ENCODE data around the gene SNX1. TPM values are rescaled to one million over a fixed set of nuclear protein-coding genes. Genes with fewer than 3 reads are reported as not detected.

Gene SNX1
- total and polyA plus RNA-seq, 2 donors (not counting 1 experiment from before 2014, with no cell fraction given) = 42.9 to 95.7 TPM

- no peak overlapping the region for H2AFZ ChIP-seq (ENCODE audit: low read length)
- peaks cover 22% of the 10 kb centered on the region for H3K79me2 ChIP-seq (ENCODE audit: control insufficient read depth, insufficient read depth, low read length)
- no peaks in the 10 kb centered on the region for H3K9me3 ChIP-seq (ENCODE audit: control insufficient read depth, insufficient read depth, low read depth, low read length)
- no peak overlapping the region for H3K9ac ChIP-seq (ENCODE audit: insufficient read depth, low read length)
- H3K36me3 ChIP-seq (ENCODE audit: control insufficient read depth, insufficient read depth, low read length) = peaks cover 5% of the 10 kb centered on the region
- no peak for DNase-seq (ENCODE audit: low read depth in 2 of 2)
- no peaks in the 10 kb centered on the region for H3K27me3 ChIP-seq (ENCODE audit: control insufficient read depth, insufficient read depth, low read length)
- H3K4me2 ChIP-seq (ENCODE audit: extremely low read depth, insufficient read depth, low read length) = no peak overlapping the region
- no peaks in the 10 kb centered on the region for H4K20me1 ChIP-seq (ENCODE audit: control insufficient read depth, extremely low read depth, insufficient read depth, low read length)
- H3K4me1 ChIP-seq (ENCODE audit: control insufficient read depth, extremely low read depth, insufficient read depth, low read length) = peaks cover 2% of the 10 kb centered on the region
- TF ChIP-seq EZH2 (IDR thresholded peaks at IDR 0.05; ENCODE audit: low read length, missing control alignments) (no peak), CTCF (conservative IDR thresholded peaks at IDR 0.05 in 1 of 2, IDR thresholded peaks at IDR 0.05 in 1 of 2; ENCODE audit: low read depth in 1 of 2, low read length in 2 of 2) (no peak)
- H3K27ac ChIP-seq (ENCODE audit: insufficient read depth, low read length) = no peak overlapping the region
- H3K4me3 ChIP-seq (replicated peaks in 1 of 4; ENCODE audit: control extremely low read depth in 1 of 4, insufficient read depth in 1 of 4, low read depth in 3 of 4, low read length in 4 of 4) = no peak overlapping the region
These were observed 6.1 kb upstream of the SNX1 start for GRCh38 chr15:64089543-64090280.

GRCh38 chr15:64090527-64090926 is 5.3 kb upstream of the SNX1 start:
- H3K27ac ChIP-seq (ENCODE audit: insufficient read depth, low read length) = no peak overlapping the region
- H3K9ac ChIP-seq (ENCODE audit: insufficient read depth, low read length) = no peak overlapping the region
- TF ChIP-seq EZH2 (IDR thresholded peaks at IDR 0.05; ENCODE audit: low read length, missing control alignments) (no peak), CTCF (conservative IDR thresholded peaks at IDR 0.05 in 1 of 2, IDR thresholded peaks at IDR 0.05 in 1 of 2; ENCODE audit: low read depth in 1 of 2, low read length in 2 of 2) (no peak)
- no peaks in the 10 kb centered on the region for H3K9me3 ChIP-seq (ENCODE audit: control insufficient read depth, insufficient read depth, low read depth, low read length)
- no peak overlapping the region for H2AFZ ChIP-seq (ENCODE audit: low read length)
- no peaks in the 10 kb centered on the region for H3K27me3 ChIP-seq (ENCODE audit: control insufficient read depth, insufficient read depth, low read length)
- H3K4me2 ChIP-seq (ENCODE audit: extremely low read depth, insufficient read depth, low read length) = no peak overlapping the region
- peaks cover 22% of the 10 kb centered on the region for H3K79me2 ChIP-seq (ENCODE audit: control insufficient read depth, insufficient read depth, low read length)
- DNase-seq (ENCODE audit: low read depth in 2 of 2) = no peak
- no peak overlapping the region for H3K4me3 ChIP-seq (replicated peaks in 1 of 4; ENCODE audit: control extremely low read depth in 1 of 4, insufficient read depth in 1 of 4, low read depth in 3 of 4, low read length in 4 of 4)
- H3K4me1 ChIP-seq (ENCODE audit: control insufficient read depth, extremely low read depth, insufficient read depth, low read length) = peaks cover 2% of the 10 kb centered on the region
- no peaks in the 10 kb centered on the region for H4K20me1 ChIP-seq (ENCODE audit: control insufficient read depth, extremely low read depth, insufficient read depth, low read length)
- peaks cover 5% of the 10 kb centered on the region for H3K36me3 ChIP-seq (ENCODE audit: control insufficient read depth, insufficient read depth, low read length)

- Histone ChIP-seq H3K9ac (ENCODE audit: insufficient read depth, low read length) (no peak overlapping the region), H3K27me3 (ENCODE audit: control insufficient read depth, insufficient read depth, low read length) (no peaks in the 10 kb centered on the region), H2AFZ (ENCODE audit: low read length) (no peak overlapping the region), H4K20me1 (ENCODE audit: control insufficient read depth, extremely low read depth, insufficient read depth, low read length) (no peaks in the 10 kb centered on the region), H3K4me2 (ENCODE audit: extremely low read depth, insufficient read depth, low read length) (peak overlapping the region; percentile 84), H3K4me3 (replicated peaks in 1 of 4; ENCODE audit: control extremely low read depth in 1 of 4, insufficient read depth in 1 of 4, low read depth in 3 of 4, low read length in 4 of 4) (peak overlapping the region in 3 of 4 experiments; percentile 67 to 89 (median 86)), H3K4me1 (ENCODE audit: control insufficient read depth, extremely low read depth, insufficient read depth, low read length) (peaks cover 2% of the 10 kb centered on the region), H3K27ac (ENCODE audit: insufficient read depth, low read length) (no peak overlapping the region), H3K36me3 (ENCODE audit: control insufficient read depth, insufficient read depth, low read length) (peaks cover 5% of the 10 kb centered on the region), H3K79me2 (ENCODE audit: control insufficient read depth, insufficient read depth, low read length) (peaks cover 36% of the 10 kb centered on the region), H3K9me3 (ENCODE audit: control insufficient read depth, insufficient read depth, low read depth, low read length) (no peaks in the 10 kb centered on the region)
- DNase-seq (ENCODE audit: low read depth in 2 of 2) = no peak
- TF ChIP-seq CTCF (conservative IDR thresholded peaks at IDR 0.05 in 1 of 2, IDR thresholded peaks at IDR 0.05 in 1 of 2; ENCODE audit: low read depth in 1 of 2, low read length in 2 of 2) = peak in 1 of 2 donors; percentile 8
- TF ChIP-seq EZH2 (IDR thresholded peaks at IDR 0.05; ENCODE audit: low read length, missing control alignments) = no peak
These were observed 3.5 kb upstream of the SNX1 start for GRCh38 chr15:64092075-64092820.
